Measurements from ENCODE around the gene LURAP1L.

LURAP1L gene

GRCh38 chr9:12765088-12765798 is 9.6 kb upstream of the LURAP1L start:
- no peaks in the 10 kb centered on the region for H4K20me1 ChIP-seq (ENCODE audit: insufficient read depth, low read length)
- no peaks in the 10 kb centered on the region for H3F3A ChIP-seq (ENCODE audit: insufficient read depth, low read length)
- no peaks in the 10 kb centered on the region for H3K9me2 ChIP-seq (ENCODE audit: low read depth, low read length)
- no peak overlapping the region for H3K9ac ChIP-seq (ENCODE audit: low read length)
- no peaks in the 10 kb centered on the region for H3K9me3 ChIP-seq (ENCODE audit: low read length)
- TF ChIP-seq EZH2 (IDR thresholded peaks at IDR 0.05; ENCODE audit: borderline replicate concordance, low read length) (no peak), CTCF (IDR thresholded peaks at IDR 0.05; ENCODE audit: low read length) (no peak)
- no peak overlapping the region for H3K27ac ChIP-seq (ENCODE audit: low read depth, low read length, poor library complexity, severe bottlenecking)
- H3K79me2 ChIP-seq (ENCODE audit: insufficient read depth, low read length), result no peaks in the 10 kb centered on the region
- H3K27me3 ChIP-seq (ENCODE audit: insufficient read depth, low read length), result no peaks in the 10 kb centered on the region
- no peaks in the 10 kb centered on the region for H3K4me1 ChIP-seq (ENCODE audit: insufficient read depth, low read length, severe bottlenecking)
- no peak overlapping the region for H3K4me3 ChIP-seq (ENCODE audit: low read depth, low read length, poor library complexity, severe bottlenecking)
- no peaks in the 10 kb centered on the region for H3K36me3 ChIP-seq (ENCODE audit: insufficient read depth, low read length)
- H3K4me2 ChIP-seq (ENCODE audit: low read length), result no peak overlapping the region
- H2AFZ ChIP-seq (ENCODE audit: low read length), result no peak overlapping the region

DNA sequence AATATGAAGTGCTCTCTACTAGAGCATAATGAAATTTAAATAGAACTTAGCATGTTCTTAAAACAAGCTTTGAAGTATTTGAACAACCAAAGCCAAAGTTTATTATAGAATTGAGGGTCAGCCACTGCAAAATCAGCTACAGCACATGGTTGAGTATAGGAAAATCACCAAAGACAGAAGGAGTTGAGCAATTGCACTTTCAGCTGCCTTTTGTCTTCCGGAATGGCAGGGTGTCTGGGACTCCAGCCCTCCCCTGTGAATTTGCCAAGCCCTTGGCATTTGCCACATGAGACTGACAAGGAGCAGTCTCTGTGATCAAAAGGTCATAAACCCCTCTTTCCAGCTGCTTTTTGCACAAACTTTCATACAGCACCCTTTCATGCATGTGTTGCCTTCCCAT is 8.5 kb upstream of the LURAP1L start:
- no peaks in the 10 kb centered on the region for H3K36me3 ChIP-seq (ENCODE audit: insufficient read depth, low read length)
- no peak overlapping the region for H3K4me2 ChIP-seq (ENCODE audit: low read length)
- no peak overlapping the region for H3K9ac ChIP-seq (ENCODE audit: low read length)
- no peak overlapping the region for H2AFZ ChIP-seq (ENCODE audit: low read length)
- H3K9me3 ChIP-seq (ENCODE audit: low read length), result no peaks in the 10 kb centered on the region
- no peaks in the 10 kb centered on the region for H3K4me1 ChIP-seq (ENCODE audit: insufficient read depth, low read length, severe bottlenecking)
- H3K79me2 ChIP-seq (ENCODE audit: insufficient read depth, low read length), result no peaks in the 10 kb centered on the region
- H3K4me3 ChIP-seq (ENCODE audit: low read depth, low read length, poor library complexity, severe bottlenecking), result no peak overlapping the region
- H3K27me3 ChIP-seq (ENCODE audit: insufficient read depth, low read length), result no peaks in the 10 kb centered on the region
- no peaks in the 10 kb centered on the region for H4K20me1 ChIP-seq (ENCODE audit: insufficient read depth, low read length)
- H3K9me2 ChIP-seq (ENCODE audit: low read depth, low read length), result no peaks in the 10 kb centered on the region
- no peak overlapping the region for H3K27ac ChIP-seq (ENCODE audit: low read depth, low read length, poor library complexity, severe bottlenecking)
- H3F3A ChIP-seq (ENCODE audit: insufficient read depth, low read length), result no peaks in the 10 kb centered on the region
- TF ChIP-seq EZH2 (IDR thresholded peaks at IDR 0.05; ENCODE audit: borderline replicate concordance, low read length) (no peak), CTCF (IDR thresholded peaks at IDR 0.05; ENCODE audit: low read length) (no peak)

DNA sequence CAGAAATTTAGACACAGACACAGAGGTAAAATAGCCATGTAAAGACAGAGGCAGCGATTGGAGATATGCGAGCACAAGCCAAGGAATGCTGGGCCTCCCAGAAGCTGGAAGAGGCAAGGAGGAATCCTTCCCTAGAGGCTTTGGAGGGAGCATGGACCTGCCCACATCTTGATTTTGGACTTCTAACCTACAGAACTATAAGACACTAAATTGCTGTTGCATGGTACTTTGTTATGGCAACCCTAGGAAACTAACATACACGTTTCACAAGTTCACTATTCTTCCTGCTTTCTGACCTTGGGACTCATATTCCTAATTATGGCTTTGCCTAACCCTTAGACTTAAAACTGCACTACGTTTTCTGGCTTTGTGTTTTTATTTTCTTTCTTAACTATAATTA is 4.6 kb upstream of the LURAP1L start:
- Histone ChIP-seq H3K4me1 (ENCODE audit: insufficient read depth, low read length, severe bottlenecking) (no peaks in the 10 kb centered on the region), H3K79me2 (ENCODE audit: insufficient read depth, low read length) (no peaks in the 10 kb centered on the region), H3K27me3 (ENCODE audit: insufficient read depth, low read length) (no peaks in the 10 kb centered on the region), H3F3A (ENCODE audit: insufficient read depth, low read length) (no peaks in the 10 kb centered on the region), H3K4me2 (ENCODE audit: low read length) (no peak overlapping the region), H4K20me1 (ENCODE audit: insufficient read depth, low read length) (no peaks in the 10 kb centered on the region), H3K27ac (ENCODE audit: low read depth, low read length, poor library complexity, severe bottlenecking) (no peak overlapping the region), H2AFZ (ENCODE audit: low read length) (no peak overlapping the region), H3K9me3 (ENCODE audit: low read length) (no peaks in the 10 kb centered on the region), H3K9ac (ENCODE audit: low read length) (no peak overlapping the region), H3K36me3 (ENCODE audit: insufficient read depth, low read length) (no peaks in the 10 kb centered on the region), H3K4me3 (ENCODE audit: low read depth, low read length, poor library complexity, severe bottlenecking) (no peak overlapping the region), H3K9me2 (ENCODE audit: low read depth, low read length) (no peaks in the 10 kb centered on the region)
- TF ChIP-seq EZH2 (IDR thresholded peaks at IDR 0.05; ENCODE audit: borderline replicate concordance, low read length), result no peak
- TF ChIP-seq CTCF (IDR thresholded peaks at IDR 0.05; ENCODE audit: low read length), result no peak

Measured in OCI-LY1 (cell line).